H9 (cell line): ENCODE measurements around the gene PPARA. TPM values are rescaled to one million over a fixed set of nuclear protein-coding genes. Genes with fewer than 3 reads are reported as not detected.

ENCODE experiments used
- DNase-seq: peaks from one replicate; pipeline ENCODE4 v3.0.0-alpha.2; 2017
- H2AFZ ChIP-seq: one replicate; pipeline ENCODE4 v1.6.1; 2013; ENCODE audit warnings: mild to moderate bottlenecking, low read length, control low read depth, moderate library complexity
- H2AK5ac ChIP-seq: 2 replicates; pipeline ENCODE4 v1.6.1; 2013; ENCODE audit warnings: low read length, control low read depth, mixed read lengths; ENCODE audit not compliant: insufficient read length
- H2BK120ac ChIP-seq: one replicate; pipeline ENCODE4 v1.6.1; 2013; ENCODE audit warnings: low read depth, mild to moderate bottlenecking, low read length, control low read depth, inconsistent platforms; ENCODE audit not compliant: poor library complexity, severe bottlenecking
- H2BK12ac ChIP-seq: 2 replicates; pipeline ENCODE4 v1.6.1; 2013; ENCODE audit warnings: low read length, control low read depth, mixed read lengths, low read depth; ENCODE audit not compliant: insufficient read length
- H2BK15ac ChIP-seq: 2 replicates; pipeline ENCODE4 v1.6.1; 2013; ENCODE audit warnings: low read depth, low read length, control low read depth
- H2BK20ac ChIP-seq: one replicate; pipeline ENCODE4 v1.6.1; 2013; ENCODE audit warnings: low read depth, mild to moderate bottlenecking, low read length, control low read depth, inconsistent platforms; ENCODE audit not compliant: poor library complexity, severe bottlenecking
- H2BK5ac ChIP-seq: 2 replicates; pipeline ENCODE4 v1.6.1; 2013; ENCODE audit warnings: low read length, control low read depth, mixed read lengths; ENCODE audit not compliant: insufficient read length
- H3K14ac ChIP-seq: 2 replicates; pipeline ENCODE4 v1.6.1; 2013; ENCODE audit warnings: low read length, control low read depth; ENCODE audit not compliant: insufficient read depth
- H3K18ac ChIP-seq: 2 replicates; pipeline ENCODE4 v1.6.1; 2013; ENCODE audit warnings: low read depth, mild to moderate bottlenecking, mixed read lengths, low read length, control low read depth; ENCODE audit not compliant: insufficient read length
- H3K23ac ChIP-seq: 2 replicates; pipeline ENCODE4 v1.6.1; 2013; ENCODE audit warnings: low read length, control low read depth, mixed read lengths, low read depth; ENCODE audit not compliant: insufficient read length
- H3K23me2 ChIP-seq: 2 replicates; pipeline ENCODE4 v1.6.1; 2013; ENCODE audit warnings: low read depth, mild to moderate bottlenecking, mixed read lengths, low read length, control low read depth; ENCODE audit not compliant: insufficient read length, poor library complexity, severe bottlenecking
- H3K27ac ChIP-seq: 2 replicates; pipeline ENCODE4 v1.5.1; 2013; ENCODE audit warnings: low read length, control low read depth, mixed read lengths, low read depth; ENCODE audit not compliant: insufficient read length
- H3K27me3 ChIP-seq: 2 replicates; pipeline ENCODE4 v1.6.1; 2013; ENCODE audit warnings: low read length, control low read depth, inconsistent platforms; ENCODE audit not compliant: insufficient read depth
- H3K4ac ChIP-seq: 2 replicates; pipeline ENCODE4 v1.6.1; 2013; ENCODE audit warnings: low read depth, mild to moderate bottlenecking, control low read depth, inconsistent platforms, low read length, moderate library complexity
- H3K4me1 ChIP-seq: 2 replicates; pipeline ENCODE4 v1.6.1; 2013; ENCODE audit warnings: low read length, control low read depth, inconsistent platforms; ENCODE audit not compliant: insufficient read depth
- H3K4me2 ChIP-seq: 2 replicates; pipeline ENCODE4 v1.6.1; 2013; ENCODE audit warnings: low read length, control low read depth, mixed read lengths; ENCODE audit not compliant: insufficient read length, insufficient read depth
- H3K56ac ChIP-seq: 2 replicates; pipeline ENCODE4 v1.6.1; 2013; ENCODE audit warnings: low read depth, mild to moderate bottlenecking, mixed read lengths, low read length, control low read depth; ENCODE audit not compliant: insufficient read length
- H3K79me1 ChIP-seq: 2 replicates; pipeline ENCODE4 v1.6.1; 2013; ENCODE audit warnings: low read depth, mild to moderate bottlenecking, moderate library complexity, low read length, control low read depth, inconsistent platforms; ENCODE audit not compliant: insufficient read depth, poor library complexity, severe bottlenecking
- H3K79me2 ChIP-seq: 2 replicates; pipeline ENCODE4 v1.6.1; 2013; ENCODE audit warnings: low read length, control low read depth, inconsistent platforms; ENCODE audit not compliant: insufficient read depth
- H3K9ac ChIP-seq: 2 replicates; pipeline ENCODE4 v1.6.1; 2013; ENCODE audit warnings: low read length, control low read depth, mixed read lengths; ENCODE audit not compliant: insufficient read length; ENCODE audit errors: extremely low read depth
- H3K9me3 ChIP-seq: one replicate; pipeline ENCODE4 v1.6.1; 2013; ENCODE audit warnings: low read depth, low read length, inconsistent platforms; ENCODE audit not compliant: control insufficient read depth
- H3T11ph ChIP-seq: one replicate; pipeline ENCODE4 v1.6.1; 2013; ENCODE audit warnings: mild to moderate bottlenecking, low read length, control low read depth, inconsistent platforms
- H4K20me1 ChIP-seq: one replicate; pipeline ENCODE4 v1.6.1; 2013; ENCODE audit not compliant: control insufficient read depth, insufficient read length, insufficient read depth
- H4K5ac ChIP-seq: 2 replicates; pipeline ENCODE4 v1.6.1; 2013; ENCODE audit warnings: low read depth, mild to moderate bottlenecking, mixed read lengths, low read length, control low read depth; ENCODE audit not compliant: insufficient read length
- H4K8ac ChIP-seq: replicated peaks from 2 replicates; pipeline ENCODE4 v1.6.1; 2013; ENCODE audit warnings: low read length, control low read depth, mixed read lengths, low read depth; ENCODE audit not compliant: insufficient read length
- H4K91ac ChIP-seq: 2 replicates; pipeline ENCODE4 v1.6.1; 2013; ENCODE audit warnings: low read depth, mild to moderate bottlenecking, moderate library complexity, mixed read lengths, low read length, control low read depth; ENCODE audit not compliant: insufficient read length
- H3K27ac Mint-ChIP-seq, 3 experiments: 2 replicates in 2 of 3; 3 replicates in 1 of 3; pipeline ENCODE4 v1.8.0; 2020 to 2021; ENCODE audit warnings: mixed read lengths in 3 of 3, mild to moderate bottlenecking in 1 of 3, moderate library complexity in 1 of 3
- H3K27me3 Mint-ChIP-seq: 2 replicates; pipeline ENCODE4 v1.8.0; 2021; ENCODE audit warnings: low read depth, mild to moderate bottlenecking, moderate library complexity, mixed read lengths
- H3K36me3 Mint-ChIP-seq, 3 experiments: 2 replicates in 2 of 3; 3 replicates in 1 of 3; pipeline ENCODE4 v1.8.0; 2020 to 2021; ENCODE audit warnings: low read depth in 3 of 3, mixed read lengths in 3 of 3; ENCODE audit not compliant: insufficient read depth in 1 of 3
- H3K4me1 Mint-ChIP-seq, 2 experiments: 2 replicates each; pipeline ENCODE4 v1.8.0; 2020; ENCODE audit warnings: mixed read lengths in 2 of 2
- H3K4me3 Mint-ChIP-seq, 2 experiments: 2 replicates in 1 of 2; 3 replicates in 1 of 2; pipeline ENCODE4 v1.8.0; 2020 to 2021; ENCODE audit warnings: mild to moderate bottlenecking in 2 of 2, mixed read lengths in 2 of 2, moderate library complexity in 1 of 2
- H3K9me3 Mint-ChIP-seq, 2 experiments: 2 replicates in 1 of 2; 3 replicates in 1 of 2; pipeline ENCODE4 v1.8.0; 2020; ENCODE audit warnings: mild to moderate bottlenecking in 2 of 2, mixed read lengths in 2 of 2, moderate library complexity in 1 of 2
- CTCF ChIP-seq: fragments of 200-600 bp; sonication (generic); conservative IDR thresholded peaks from 3 replicates; pipeline ENCODE4 v1.8.0; 2021; ENCODE audit warnings: antibody characterized with exemption, mild to moderate bottlenecking
- WGBS: extraction: QIAGEN DNeasy Blood & Tissue Kit; methylation state at CpG from one replicate; pipeline ENCODE4 v1.1.7; 2013; ENCODE audit warnings: missing lambda C conversion rate, low lambda C conversion rate, mixed read lengths; ENCODE audit not compliant: insufficient read length; ENCODE audit errors: extremely low coverage; 5-methylcytosine and 5-hydroxymethylcytosine counted together
- total RNA-seq: library from RNA; stranded (reverse); gene quantifications from 2 replicates; pipeline ENCODE4 v1.2.1, GENCODE V29; 2021

Gene PPARA
- total RNA-seq, 1 experiment from 2014 or later, result 7.3 TPM

GRCh38 chr22:46104170-46104880 is 46.0 kb upstream of the PPARA start:
- H3K9me3 ChIP-seq, result no peaks in the 10 kb centered on the region
- WGBS, result no CpG with 5 or more reads among the region's 40 CpGs
- no peaks in the 10 kb centered on the region for H4K20me1 ChIP-seq
- H3K9ac ChIP-seq, result no peak overlapping the region
- no peak overlapping the region for H3K4me3 Mint-ChIP-seq
- TF ChIP-seq CTCF, result no peak
- H3K27ac ChIP-seq, result no peak overlapping the region
- no peaks in the 10 kb centered on the region for H3K27me3 ChIP-seq
- H3T11ph ChIP-seq, result no peak overlapping the region
- H3K56ac ChIP-seq, result no peak overlapping the region
- H3K9me3 Mint-ChIP-seq, result no peaks in the 10 kb centered on the region
- DNase-seq, result no peak
- no peak overlapping the region; the same call in 1 of the 2 replicates for H3K4ac ChIP-seq
- H3K27me3 Mint-ChIP-seq, result no peaks in the 10 kb centered on the region
- no peaks in the 10 kb centered on the region for H3K79me2 ChIP-seq
- peaks cover under 1 to 6% of the 10 kb centered on the region in 2 experiments; a peak in 2 of 4 replicates for H3K4me1 Mint-ChIP-seq
- H3K4me2 ChIP-seq, result no peak overlapping the region
- no peak overlapping the region for H2AFZ ChIP-seq
- H3K14ac ChIP-seq, result no peak overlapping the region
- no peaks in the 10 kb centered on the region for H3K4me1 ChIP-seq
- no peak overlapping the region for H2AK5ac ChIP-seq
- H2BK20ac ChIP-seq, result no peak overlapping the region
- no peak overlapping the region for H3K18ac ChIP-seq
- H3K23me2 ChIP-seq, result no peaks in the 10 kb centered on the region
- H4K5ac ChIP-seq, result no peak overlapping the region
- no peak overlapping the region for H3K27ac Mint-ChIP-seq
- H2BK120ac ChIP-seq, result no peak overlapping the region
- no peaks in the 10 kb centered on the region for H3K79me1 ChIP-seq
- H2BK15ac ChIP-seq, result no peak overlapping the region
- H2BK12ac ChIP-seq, result no peak overlapping the region
- H3K36me3 Mint-ChIP-seq, result no peaks in the 10 kb centered on the region; a peak in 1 of 7 replicates
- H4K8ac ChIP-seq, result no peak overlapping the region
- H2BK5ac ChIP-seq, result no peak overlapping the region
- H4K91ac ChIP-seq, result no peak overlapping the region
- H3K23ac ChIP-seq, result no peak overlapping the region
